Measurements from ENCODE around the gene PRDM11.

- TF ChIP-seq CTCF (IDR thresholded peaks at IDR 0.05; ENCODE audit: borderline replicate concordance, extremely low read depth, low read length, poor library complexity, severe bottlenecking) (no peak), EZH2 (IDR thresholded peaks at IDR 0.05; ENCODE audit: borderline replicate concordance, low read depth, low read length, severe bottlenecking) (no peak)
These were observed 66.9 kb downstream of the PRDM11 start for GRCh38 chr11:45213316-45213665.

Measured in DND-41 (cell line).